Measurements from ENCODE around the gene NPTX2. TPM values are rescaled to one million over a fixed set of nuclear protein-coding genes. Genes with fewer than 3 reads are reported as not detected.

Gene NPTX2
- total RNA-seq, 2 donors from 2014 or later: 5.2 to 144 TPM

DNA sequence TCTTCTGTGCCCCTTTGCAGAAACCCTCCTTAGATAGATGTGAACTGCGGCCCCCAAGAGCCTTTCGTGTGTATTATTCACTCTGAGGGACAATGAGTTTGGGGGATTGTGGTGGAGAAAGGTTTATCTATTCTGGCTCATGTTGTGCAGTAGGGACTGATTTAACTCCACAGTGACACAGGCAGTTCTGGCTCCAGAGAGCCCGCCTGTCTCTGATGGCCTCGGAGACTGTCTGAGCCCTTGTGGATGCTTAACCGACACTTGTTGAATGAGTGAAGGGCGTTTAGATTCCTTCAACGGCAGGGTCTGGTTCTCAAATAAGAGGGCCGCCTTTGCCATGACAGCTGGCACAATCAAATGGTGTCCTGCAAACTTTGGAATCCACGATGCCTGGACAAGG lies 5.8 kb downstream of the NPTX2 start:
- WGBS: 95% methylated on average over 9 of the region's 9 CpGs
- H3K27me3 ChIP-seq (replicated peaks; ENCODE audit: insufficient read depth): no peaks in the 10 kb centered on the region
- intact Hi-C loops (cut with DNase I): no loop called here
- no peaks in the 10 kb centered on the region for H3K9me3 ChIP-seq
- H3K4me3 ChIP-seq: no peak overlapping the region
- H3K4me1 ChIP-seq (replicated peaks): peaks cover 3% of the 10 kb centered on the region
- no peak overlapping the region for H3K27ac ChIP-seq
- DNase-seq (ENCODE audit: low spot score): no peak
- no peak for TF ChIP-seq POLR2A (IDR thresholded peaks at IDR 0.05)
- TF ChIP-seq, protein P1, sequence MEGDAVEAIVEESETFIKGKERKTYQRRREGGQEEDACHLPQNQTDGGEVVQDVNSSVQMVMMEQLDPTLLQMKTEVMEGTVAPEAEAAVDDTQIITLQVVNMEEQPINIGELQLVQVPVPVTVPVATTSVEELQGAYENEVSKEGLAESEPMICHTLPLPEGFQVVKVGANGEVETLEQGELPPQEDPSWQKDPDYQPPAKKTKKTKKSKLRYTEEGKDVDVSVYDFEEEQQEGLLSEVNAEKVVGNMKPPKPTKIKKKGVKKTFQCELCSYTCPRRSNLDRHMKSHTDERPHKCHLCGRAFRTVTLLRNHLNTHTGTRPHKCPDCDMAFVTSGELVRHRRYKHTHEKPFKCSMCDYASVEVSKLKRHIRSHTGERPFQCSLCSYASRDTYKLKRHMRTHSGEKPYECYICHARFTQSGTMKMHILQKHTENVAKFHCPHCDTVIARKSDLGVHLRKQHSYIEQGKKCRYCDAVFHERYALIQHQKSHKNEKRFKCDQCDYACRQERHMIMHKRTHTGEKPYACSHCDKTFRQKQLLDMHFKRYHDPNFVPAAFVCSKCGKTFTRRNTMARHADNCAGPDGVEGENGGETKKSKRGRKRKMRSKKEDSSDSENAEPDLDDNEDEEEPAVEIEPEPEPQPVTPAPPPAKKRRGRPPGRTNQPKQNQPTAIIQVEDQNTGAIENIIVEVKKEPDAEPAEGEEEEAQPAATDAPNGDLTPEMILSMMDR (IDR thresholded peaks at IDR 0.05): no peak
- no peak for TF ChIP-seq POLR2AphosphoS5 (IDR thresholded peaks at IDR 0.05)
- H3K36me3 ChIP-seq: no peaks in the 10 kb centered on the region

DNA sequence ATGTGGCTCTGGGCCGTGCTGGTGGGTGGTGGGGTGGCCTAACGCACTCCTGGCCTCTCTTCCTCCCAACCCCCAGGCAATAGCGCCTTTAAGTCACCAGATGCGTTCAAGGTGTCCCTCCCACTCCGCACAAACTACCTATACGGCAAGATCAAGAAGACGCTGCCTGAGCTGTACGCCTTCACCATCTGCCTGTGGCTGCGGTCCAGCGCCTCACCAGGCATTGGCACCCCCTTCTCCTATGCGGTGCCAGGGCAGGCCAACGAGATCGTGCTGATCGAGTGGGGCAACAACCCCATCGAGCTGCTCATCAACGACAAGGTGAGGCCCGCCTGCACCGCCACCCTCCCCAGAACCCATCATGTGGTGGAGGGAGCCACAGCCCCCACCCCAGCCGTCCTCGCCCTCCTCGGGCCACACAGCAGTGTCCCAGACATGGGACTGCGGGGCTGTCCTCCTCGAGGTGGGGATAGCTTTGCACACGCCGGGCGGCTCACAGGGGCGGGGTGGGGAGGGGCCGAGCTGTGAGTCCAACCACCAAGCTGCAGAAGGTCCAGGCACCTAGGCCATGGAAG lies 7.8 kb downstream of the NPTX2 start:
- no peak for DNase-seq (ENCODE audit: low spot score)
- no peak overlapping the region for H3K4me3 ChIP-seq
- no peaks in the 10 kb centered on the region for H3K27me3 ChIP-seq (replicated peaks; ENCODE audit: insufficient read depth)
- TF ChIP-seq POLR2A (IDR thresholded peaks at IDR 0.05): no peak
- TF ChIP-seq, protein P1 (IDR thresholded peaks at IDR 0.05): no peak
- no peak for TF ChIP-seq POLR2AphosphoS5 (IDR thresholded peaks at IDR 0.05)
- H3K4me1 ChIP-seq (replicated peaks): no peaks in the 10 kb centered on the region
- H3K9me3 ChIP-seq: no peaks in the 10 kb centered on the region
- no peak overlapping the region for H3K27ac ChIP-seq
- intact Hi-C loops (cut with DNase I): no loop called here
- H3K36me3 ChIP-seq: no peaks in the 10 kb centered on the region
- 94% methylated on average over 28 of the region's 28 CpGs for WGBS

DNA sequence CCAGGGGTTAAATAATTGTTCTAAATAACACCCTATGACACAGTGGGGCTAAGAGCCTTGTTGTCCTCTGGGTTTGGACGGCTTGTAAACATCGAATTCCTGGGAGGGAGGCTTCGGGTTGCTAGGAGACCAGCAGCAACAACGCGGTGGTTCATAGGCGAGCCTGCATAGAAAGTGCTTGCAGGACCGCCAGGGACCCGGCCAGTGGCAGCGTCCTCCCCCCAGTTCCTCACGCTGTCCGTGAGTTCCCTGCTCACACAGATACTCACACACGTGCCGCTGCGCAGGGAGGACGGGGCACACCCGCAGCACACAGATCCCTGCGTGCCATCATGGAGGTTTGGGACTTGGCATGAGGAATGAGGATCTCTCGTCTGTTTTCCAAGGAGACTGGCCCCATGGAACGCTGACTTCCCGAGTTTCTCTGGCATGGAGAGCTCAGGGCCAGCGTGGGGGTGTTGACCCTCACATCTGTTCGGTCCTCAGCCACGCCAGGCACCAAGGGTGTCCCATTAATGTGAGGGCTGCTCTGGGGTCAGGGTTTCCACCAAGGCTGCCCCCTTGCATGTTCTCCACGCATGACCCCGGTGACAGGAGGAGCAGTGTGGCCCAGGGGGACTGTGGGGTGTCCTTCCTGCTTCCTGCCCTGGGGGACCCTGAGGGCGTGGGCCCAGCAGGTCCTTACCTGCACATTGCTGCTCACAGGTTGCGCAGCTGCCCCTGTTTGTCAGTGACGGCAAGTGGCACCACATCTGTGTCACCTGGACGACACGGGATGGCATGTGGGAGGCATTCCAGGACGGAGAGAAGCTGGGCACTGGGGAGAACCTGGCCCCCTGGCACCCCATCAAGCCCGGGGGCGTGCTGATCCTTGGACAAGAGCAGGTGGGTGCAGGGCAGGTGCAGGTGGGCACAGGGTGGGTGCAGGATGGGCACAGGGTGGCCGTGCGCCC lies 9.7 kb downstream of the NPTX2 start:
- TF ChIP-seq, protein P1 (IDR thresholded peaks at IDR 0.05): no peak
- TF ChIP-seq POLR2AphosphoS5 (IDR thresholded peaks at IDR 0.05) (no peak), POLR2A (IDR thresholded peaks at IDR 0.05) (no peak)
- H3K27me3 ChIP-seq (replicated peaks; ENCODE audit: insufficient read depth): no peaks in the 10 kb centered on the region
- intact Hi-C loops (cut with DNase I): no loop called here
- no peaks in the 10 kb centered on the region for H3K36me3 ChIP-seq
- H3K4me3 ChIP-seq: no peak overlapping the region
- no peak overlapping the region for H3K27ac ChIP-seq
- no peaks in the 10 kb centered on the region for H3K4me1 ChIP-seq (replicated peaks)
- WGBS: 58% methylated on average over 33 of the region's 35 CpGs
- no peaks in the 10 kb centered on the region for H3K9me3 ChIP-seq
- no peak for DNase-seq (ENCODE audit: low spot score)

DNA sequence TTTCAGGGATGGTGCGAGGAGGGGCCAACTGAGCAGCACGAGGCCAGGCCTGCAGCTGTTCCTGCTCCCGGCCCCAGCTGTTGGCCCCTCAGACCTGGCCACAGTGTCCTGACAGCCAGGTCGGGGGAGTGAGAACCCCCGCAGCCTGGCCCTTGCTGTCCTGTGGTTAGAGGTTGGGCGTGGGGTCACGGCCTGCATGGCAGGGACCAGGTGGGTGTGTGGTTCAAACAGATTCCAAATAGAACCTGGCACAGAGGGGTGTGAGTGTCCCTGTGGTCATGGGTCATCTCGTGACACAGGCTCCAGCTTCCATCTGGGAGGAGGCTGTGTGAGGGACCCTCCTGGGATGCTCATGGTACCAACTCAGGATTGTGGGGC lies 10.3 kb downstream of the NPTX2 start:
- WGBS: 91% methylated on average over 8 of the region's 8 CpGs
- DNase-seq (ENCODE audit: low spot score): no peak

More for the DNA sequence above, 10.3 kb downstream of the NPTX2 start:
- Histone ChIP-seq H3K27me3 (replicated peaks; ENCODE audit: insufficient read depth) (no peaks in the 10 kb centered on the region), H3K4me3 (no peak overlapping the region), H3K4me1 (replicated peaks) (no peaks in the 10 kb centered on the region), H3K9me3 (no peaks in the 10 kb centered on the region), H3K36me3 (no peaks in the 10 kb centered on the region), H3K27ac (no peak overlapping the region)
- TF ChIP-seq, protein P1 (IDR thresholded peaks at IDR 0.05): no peak
- TF ChIP-seq POLR2A (IDR thresholded peaks at IDR 0.05): no peak
- no peak for TF ChIP-seq POLR2AphosphoS5 (IDR thresholded peaks at IDR 0.05)
- intact Hi-C loops (cut with DNase I): no loop called here
